Loucy (cell line): ENCODE results near the gene TMEM86B.

Source experiments
- H2AFZ ChIP-seq: fragments of 200-600 bp; sonication (generic); 2 replicates; pipeline ENCODE4 v1.6.0; 2016; ENCODE audit warnings: antibody characterized with exemption, mild to moderate bottlenecking, low read length, moderate library complexity
- H3F3A ChIP-seq: fragments of 200-600 bp; 2 replicates; pipeline ENCODE4 v1.6.0; 2016; ENCODE audit warnings: antibody characterized with exemption, low read depth, mild to moderate bottlenecking
- H3K27me3 ChIP-seq: fragments of 200-600 bp; sonication (generic); 2 replicates; pipeline ENCODE4 v1.6.1; 2014; ENCODE audit warnings: low read length, mild to moderate bottlenecking; ENCODE audit not compliant: insufficient read depth, poor library complexity, severe bottlenecking
- H3K36me3 ChIP-seq: fragments of 200-600 bp; sonication (generic); 2 replicates; pipeline ENCODE4 v1.6.1; 2016; ENCODE audit warnings: low read length; ENCODE audit not compliant: insufficient read depth
- H3K4me1 ChIP-seq: fragments of 200-600 bp; sonication (generic); 2 replicates; pipeline ENCODE4 v1.5.1; 2014; ENCODE audit warnings: low read length, mild to moderate bottlenecking; ENCODE audit not compliant: insufficient read depth, poor library complexity, severe bottlenecking
- H3K4me2 ChIP-seq: fragments of 200-600 bp; sonication (generic); 2 replicates; pipeline ENCODE4 v1.6.0; 2014; ENCODE audit warnings: antibody characterized with exemption, low read length, low read depth, mild to moderate bottlenecking; ENCODE audit not compliant: poor library complexity, severe bottlenecking
- H3K4me3 ChIP-seq: fragments of 200-600 bp; sonication (generic); 2 replicates; pipeline ENCODE4 v1.5.1; 2014; ENCODE audit warnings: low read length, mild to moderate bottlenecking, mixed read lengths; ENCODE audit not compliant: poor library complexity, severe bottlenecking
- H3K79me2 ChIP-seq: fragments of 200-600 bp; sonication (generic); 2 replicates; pipeline ENCODE4 v1.6.1; 2014; ENCODE audit warnings: low read length; ENCODE audit not compliant: insufficient read depth
- H3K9ac ChIP-seq: fragments of 200-600 bp; sonication (generic); 2 replicates; pipeline ENCODE4 v1.6.0; 2014; ENCODE audit warnings: mild to moderate bottlenecking, low read depth, low read length, moderate library complexity; ENCODE audit not compliant: poor library complexity, severe bottlenecking
- H3K9me2 ChIP-seq: fragments of 200-600 bp; sonication (generic); replicated peaks from 2 replicates; pipeline ENCODE4 v1.6.1; 2016; ENCODE audit warnings: low read depth, low read length, mixed read lengths
- H3K9me3 ChIP-seq: fragments of 200-600 bp; sonication (generic); 2 replicates; pipeline ENCODE4 v1.6.1; 2014; ENCODE audit warnings: mild to moderate bottlenecking, antibody characterized with exemption, low read length, low read depth; ENCODE audit not compliant: insufficient read depth
- H4K20me1 ChIP-seq: fragments of 200-600 bp; sonication (generic); 2 replicates; pipeline ENCODE4 v1.6.0; 2014; ENCODE audit warnings: antibody characterized with exemption, low read length, mild to moderate bottlenecking; ENCODE audit not compliant: insufficient read depth, poor library complexity, severe bottlenecking
- EZH2phosphoT487 ChIP-seq: fragments of 200-600 bp; IDR thresholded peaks from 2 replicates; pipeline ENCODE4 v1.6.1; 2018; ENCODE audit warnings: antibody characterized with exemption, mild to moderate bottlenecking, moderate library complexity, borderline replicate concordance
- TF ChIP-seq, protein P1 (sequence below): fragments of 200-600 bp; sonication (generic); conservative IDR thresholded peaks from 2 replicates; pipeline ENCODE4 v1.5.1; 2014; ENCODE audit warnings: mild to moderate bottlenecking, antibody characterized with exemption, low read length

Gene TMEM86B

DNA sequence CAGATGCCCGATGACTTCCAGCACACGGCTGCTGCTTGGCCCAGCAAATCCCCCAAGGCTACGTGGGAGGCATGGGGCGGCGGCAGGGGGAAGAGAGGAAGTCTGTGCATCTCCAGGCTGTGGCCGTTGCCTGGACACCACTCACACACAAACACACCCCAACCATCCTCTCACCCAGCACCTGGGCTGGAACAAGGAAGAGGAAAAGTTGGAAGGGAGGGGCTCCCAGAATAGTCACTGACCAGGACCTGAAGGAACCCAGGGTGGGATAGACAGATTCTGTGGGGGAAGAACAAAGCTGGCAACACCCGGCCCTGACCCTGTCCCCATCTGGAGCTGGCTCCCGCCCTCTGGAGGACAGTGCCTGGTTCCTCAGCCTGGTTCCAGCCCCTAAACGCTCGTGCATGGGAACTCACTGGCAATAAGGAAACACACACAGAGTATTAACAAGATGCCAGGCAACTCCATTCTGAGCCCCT is 19.1 kb upstream of the TMEM86B start:
- no peaks in the 10 kb centered on the region for H3K9me2 ChIP-seq
- H3K36me3 ChIP-seq = peaks cover 73% of the 10 kb centered on the region; the same call in 1 of the 2 replicates
- no peak overlapping the region for H3K9ac ChIP-seq
- no peak overlapping the region for H2AFZ ChIP-seq
- peaks cover 97% of the 10 kb centered on the region for H3K79me2 ChIP-seq
- H3K4me3 ChIP-seq = no peak overlapping the region
- peaks cover 4% of the 10 kb centered on the region; the same call in 1 of the 2 replicates for H3F3A ChIP-seq
- H3K9me3 ChIP-seq = no peaks in the 10 kb centered on the region
- peaks cover 46% of the 10 kb centered on the region for H3K4me1 ChIP-seq
- H3K4me2 ChIP-seq = peak overlapping the region; percentile 41
- peaks cover 82% of the 10 kb centered on the region for H4K20me1 ChIP-seq
- no peaks in the 10 kb centered on the region for H3K27me3 ChIP-seq
- TF ChIP-seq, protein P1, sequence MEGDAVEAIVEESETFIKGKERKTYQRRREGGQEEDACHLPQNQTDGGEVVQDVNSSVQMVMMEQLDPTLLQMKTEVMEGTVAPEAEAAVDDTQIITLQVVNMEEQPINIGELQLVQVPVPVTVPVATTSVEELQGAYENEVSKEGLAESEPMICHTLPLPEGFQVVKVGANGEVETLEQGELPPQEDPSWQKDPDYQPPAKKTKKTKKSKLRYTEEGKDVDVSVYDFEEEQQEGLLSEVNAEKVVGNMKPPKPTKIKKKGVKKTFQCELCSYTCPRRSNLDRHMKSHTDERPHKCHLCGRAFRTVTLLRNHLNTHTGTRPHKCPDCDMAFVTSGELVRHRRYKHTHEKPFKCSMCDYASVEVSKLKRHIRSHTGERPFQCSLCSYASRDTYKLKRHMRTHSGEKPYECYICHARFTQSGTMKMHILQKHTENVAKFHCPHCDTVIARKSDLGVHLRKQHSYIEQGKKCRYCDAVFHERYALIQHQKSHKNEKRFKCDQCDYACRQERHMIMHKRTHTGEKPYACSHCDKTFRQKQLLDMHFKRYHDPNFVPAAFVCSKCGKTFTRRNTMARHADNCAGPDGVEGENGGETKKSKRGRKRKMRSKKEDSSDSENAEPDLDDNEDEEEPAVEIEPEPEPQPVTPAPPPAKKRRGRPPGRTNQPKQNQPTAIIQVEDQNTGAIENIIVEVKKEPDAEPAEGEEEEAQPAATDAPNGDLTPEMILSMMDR = no peak
- no peak for TF ChIP-seq EZH2phosphoT487

DNA sequence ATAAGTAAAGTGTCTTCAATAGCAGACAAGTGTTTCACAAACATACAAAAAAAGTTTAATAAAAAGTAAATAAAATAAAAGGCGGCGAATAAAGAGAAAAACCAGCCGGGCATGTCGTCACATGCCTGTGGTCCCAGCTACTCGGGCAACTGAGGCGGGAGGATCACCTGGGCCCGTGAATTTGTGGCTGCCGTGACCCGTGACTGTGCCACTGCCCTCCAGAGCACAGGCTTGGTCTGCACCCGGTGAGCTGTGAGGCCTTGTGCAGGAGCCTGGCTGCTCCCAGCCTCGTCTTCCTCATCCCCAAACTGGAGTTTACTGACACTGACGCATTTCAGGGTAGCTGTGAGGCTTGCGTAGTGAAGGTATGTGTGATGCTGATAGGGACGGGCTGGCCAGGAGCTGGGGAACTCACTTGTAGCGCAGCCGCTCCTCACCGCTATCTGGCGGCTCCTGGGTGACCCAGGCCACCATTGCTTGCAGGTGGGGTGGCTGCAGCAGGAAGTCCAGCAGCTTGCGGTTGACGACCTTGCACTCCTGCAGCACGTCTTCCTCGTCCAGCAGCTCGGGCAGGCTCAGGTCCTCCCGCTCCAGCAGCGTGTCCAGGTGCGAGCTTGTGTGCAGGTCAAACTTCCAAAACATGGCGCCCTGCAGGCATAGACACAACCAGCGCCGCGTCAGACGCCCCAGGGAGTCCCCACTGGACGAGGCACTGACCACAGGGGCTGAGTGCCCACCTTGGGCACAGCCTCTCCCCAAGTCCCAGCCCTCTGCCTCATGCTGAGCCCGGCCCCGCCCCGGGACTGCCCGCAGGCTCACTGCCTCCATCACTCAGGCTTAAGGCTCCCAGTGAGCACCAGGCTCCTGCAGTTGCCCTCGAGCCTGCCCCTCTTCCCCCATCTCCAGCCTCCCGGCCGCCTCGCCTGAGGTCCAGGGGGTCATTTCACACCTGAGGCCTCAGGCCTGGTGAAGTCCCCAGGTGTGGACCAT is 18.2 kb upstream of the TMEM86B start:
- H3K27me3 ChIP-seq = no peaks in the 10 kb centered on the region
- no peak for TF ChIP-seq EZH2phosphoT487
- TF ChIP-seq, protein P1 = no peak
- no peak overlapping the region for H3K4me2 ChIP-seq
- H2AFZ ChIP-seq = no peak overlapping the region
- no peak overlapping the region for H3K9ac ChIP-seq
- H3K4me3 ChIP-seq = no peak overlapping the region
- peaks cover 90% of the 10 kb centered on the region for H4K20me1 ChIP-seq
- no peaks in the 10 kb centered on the region for H3K9me2 ChIP-seq
- peaks cover 97% of the 10 kb centered on the region for H3K79me2 ChIP-seq
- peaks cover 82% of the 10 kb centered on the region; the same call in 1 of the 2 replicates for H3K36me3 ChIP-seq
- H3F3A ChIP-seq = no peaks in the 10 kb centered on the region
- H3K9me3 ChIP-seq = no peaks in the 10 kb centered on the region
- peaks cover 38% of the 10 kb centered on the region for H3K4me1 ChIP-seq

DNA sequence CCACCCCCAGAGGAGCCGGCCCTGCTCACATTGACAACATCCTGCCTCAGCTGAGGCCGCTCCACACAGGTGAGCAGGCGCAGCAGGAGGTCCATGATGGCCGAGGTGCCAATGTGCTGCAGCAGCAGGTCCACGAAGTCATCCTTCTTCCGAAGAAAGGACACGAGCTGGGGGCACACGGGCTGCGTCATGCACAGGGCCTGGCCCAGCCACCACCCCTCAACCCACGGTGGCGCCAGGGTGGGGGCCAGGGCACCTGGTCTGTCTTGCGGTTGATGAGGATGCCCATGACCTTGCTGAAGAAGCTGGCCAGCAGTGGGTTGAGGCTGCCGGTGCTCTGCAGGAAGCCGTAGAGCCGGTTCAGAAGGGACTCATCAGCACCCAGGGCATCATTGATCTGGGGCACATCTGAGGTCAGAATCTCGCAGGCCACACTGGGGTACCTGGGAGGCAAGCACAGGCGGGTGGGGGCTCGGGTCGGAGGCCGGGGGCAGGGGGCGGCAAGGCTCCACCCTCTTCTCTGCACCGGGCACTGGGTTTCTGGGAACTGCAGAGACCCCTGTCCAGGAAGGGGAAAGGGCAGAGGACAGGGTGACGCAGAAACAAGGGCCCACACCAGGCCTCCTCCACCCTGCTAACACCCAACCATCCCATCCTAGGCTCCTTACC is 16.8 kb upstream of the TMEM86B start:
- peaks cover 95% of the 10 kb centered on the region for H3K79me2 ChIP-seq
- H4K20me1 ChIP-seq = peaks cover 90% of the 10 kb centered on the region
- H3K4me3 ChIP-seq = no peak overlapping the region
- H3K9me3 ChIP-seq = no peaks in the 10 kb centered on the region
- H3K27me3 ChIP-seq = no peaks in the 10 kb centered on the region
- no peak overlapping the region for H3K9ac ChIP-seq
- no peaks in the 10 kb centered on the region for H3F3A ChIP-seq
- peaks cover 24% of the 10 kb centered on the region for H3K4me1 ChIP-seq
- no peak overlapping the region for H3K4me2 ChIP-seq
- peaks cover 95% of the 10 kb centered on the region; the same call in 1 of the 2 replicates for H3K36me3 ChIP-seq
- TF ChIP-seq, protein P1 = no peak
- TF ChIP-seq EZH2phosphoT487 = no peak
- no peak overlapping the region for H2AFZ ChIP-seq
- no peaks in the 10 kb centered on the region for H3K9me2 ChIP-seq
